NT2/D1 (cell line): Measurements from ENCODE around the gene PRKG1.

Experiments used
- DNase-seq: peaks from one replicate; pipeline ENCODE4 v3.0.0-alpha.2; 2011; ENCODE audit warnings: low read depth, low spot score
- H3K27me3 ChIP-seq: 2 replicates; pipeline ENCODE4 v1.6.0; 2011; ENCODE audit warnings: mild to moderate bottlenecking; ENCODE audit not compliant: insufficient read length, insufficient read depth
- H3K36me3 ChIP-seq: 2 replicates; pipeline ENCODE4 v1.6.1; 2011; ENCODE audit warnings: mild to moderate bottlenecking, low read length, mixed read lengths; ENCODE audit not compliant: insufficient read depth, insufficient read length
- H3K4me1 ChIP-seq: 2 replicates; pipeline ENCODE4 v1.5.1; 2011; ENCODE audit not compliant: insufficient read depth, insufficient read length
- H3K4me3 ChIP-seq: 2 replicates; pipeline ENCODE4 v1.5.1; 2011; ENCODE audit warnings: low read depth; ENCODE audit not compliant: insufficient read length
- H3K9ac ChIP-seq: 2 replicates; pipeline ENCODE4 v1.6.0; 2011; ENCODE audit warnings: low read depth; ENCODE audit not compliant: insufficient read length
- H3K9me3 ChIP-seq: 2 replicates; pipeline ENCODE4 v1.5.1; 2011; ENCODE audit warnings: mild to moderate bottlenecking, low read length; ENCODE audit not compliant: insufficient read depth
- SUZ12 ChIP-seq: IDR thresholded peaks from 2 replicates; pipeline ENCODE4 v1.6.1; 2011; ENCODE audit not compliant: insufficient read length, insufficient read depth; ENCODE audit errors: extremely low read depth
- YY1 ChIP-seq: IDR thresholded peaks from 2 replicates; pipeline ENCODE4 v1.6.1; 2011; ENCODE audit not compliant: insufficient read length, insufficient read depth
- ZNF274 ChIP-seq: IDR thresholded peaks from 2 replicates; pipeline ENCODE4 v1.6.1; 2011; ENCODE audit warnings: mild to moderate bottlenecking, low read depth, low read length

PRKG1 gene

GRCh38 chr10:51045871-51046270, 28.4 kb upstream of the PRKG1 start:
- no peaks in the 10 kb centered on the region for H3K36me3 ChIP-seq
- no peaks in the 10 kb centered on the region for H3K4me1 ChIP-seq
- no peaks in the 10 kb centered on the region for H3K9me3 ChIP-seq
- no peak for DNase-seq
- H3K9ac ChIP-seq: no peak overlapping the region
- no peaks in the 10 kb centered on the region for H3K27me3 ChIP-seq
- TF ChIP-seq YY1 (no peak), SUZ12 (no peak), ZNF274 (no peak)
- no peak overlapping the region for H3K4me3 ChIP-seq

GRCh38 chr10:51046654-51047053, 27.6 kb upstream of the PRKG1 start:
- no peak overlapping the region for H3K9ac ChIP-seq
- no peaks in the 10 kb centered on the region for H3K4me1 ChIP-seq
- DNase-seq: no peak
- no peaks in the 10 kb centered on the region for H3K9me3 ChIP-seq
- no peak for TF ChIP-seq SUZ12
- no peak for TF ChIP-seq YY1
- TF ChIP-seq ZNF274: no peak
- no peaks in the 10 kb centered on the region for H3K36me3 ChIP-seq
- no peak overlapping the region for H3K4me3 ChIP-seq
- no peaks in the 10 kb centered on the region for H3K27me3 ChIP-seq

GRCh38 chr10:51047857-51048256, 26.4 kb upstream of the PRKG1 start:
- Histone ChIP-seq H3K9me3 (no peaks in the 10 kb centered on the region), H3K9ac (no peak overlapping the region), H3K36me3 (no peaks in the 10 kb centered on the region), H3K4me3 (no peak overlapping the region), H3K4me1 (no peaks in the 10 kb centered on the region), H3K27me3 (no peaks in the 10 kb centered on the region)
- TF ChIP-seq SUZ12: no peak
- no peak for DNase-seq

GRCh38 chr10:51048792-51049191, 25.5 kb upstream of the PRKG1 start:
- H3K9me3 ChIP-seq: no peaks in the 10 kb centered on the region
- no peak for DNase-seq
- no peak overlapping the region for H3K4me3 ChIP-seq
- H3K9ac ChIP-seq: no peak overlapping the region
- no peaks in the 10 kb centered on the region for H3K36me3 ChIP-seq
- H3K27me3 ChIP-seq: no peaks in the 10 kb centered on the region
- no peaks in the 10 kb centered on the region for H3K4me1 ChIP-seq
- TF ChIP-seq SUZ12 (no peak), ZNF274 (no peak), YY1 (no peak)

GRCh38 chr10:51052163-51052562, 22.1 kb upstream of the PRKG1 start:
- H3K9ac ChIP-seq: no peak overlapping the region
- H3K4me3 ChIP-seq: no peak overlapping the region
- no peak for TF ChIP-seq SUZ12
- no peak for TF ChIP-seq YY1
- TF ChIP-seq ZNF274: no peak
- H3K4me1 ChIP-seq: no peaks in the 10 kb centered on the region
- no peak for DNase-seq
- no peaks in the 10 kb centered on the region for H3K36me3 ChIP-seq
- 0 out of 2 replicates have a peak, but pooled peaks cover under 1% of the 10 kb centered on the region for H3K9me3 ChIP-seq
- H3K27me3 ChIP-seq: no peaks in the 10 kb centered on the region

GRCh38 chr10:51057925-51058324, 16.4 kb upstream of the PRKG1 start:
- TF ChIP-seq YY1: no peak
- no peak for TF ChIP-seq SUZ12
- no peak for TF ChIP-seq ZNF274
- H3K4me1 ChIP-seq: no peaks in the 10 kb centered on the region
- no peak overlapping the region for H3K4me3 ChIP-seq
- DNase-seq: no peak
- no peak overlapping the region for H3K9ac ChIP-seq
- H3K36me3 ChIP-seq: no peaks in the 10 kb centered on the region
- H3K27me3 ChIP-seq: no peaks in the 10 kb centered on the region
- peaks cover 16% of the 10 kb centered on the region for H3K9me3 ChIP-seq

GRCh38 chr10:51063166-51063565, 11.1 kb upstream of the PRKG1 start:
- Histone ChIP-seq H3K27me3 (no peaks in the 10 kb centered on the region), H3K4me1 (no peaks in the 10 kb centered on the region), H3K36me3 (no peaks in the 10 kb centered on the region), H3K9me3 (peaks cover 5% of the 10 kb centered on the region; the same call in 1 of the 2 replicates), H3K9ac (no peak overlapping the region), H3K4me3 (no peak overlapping the region)
- no peak for DNase-seq
- TF ChIP-seq SUZ12: no peak

- H3K27me3 ChIP-seq: no peaks in the 10 kb centered on the region
- H3K9ac ChIP-seq: no peak overlapping the region
- H3K4me1 ChIP-seq: no peaks in the 10 kb centered on the region
- TF ChIP-seq ZNF274 (no peak), YY1 (no peak), SUZ12 (no peak)
- H3K36me3 ChIP-seq: no peaks in the 10 kb centered on the region
- no peak for DNase-seq
- no peaks in the 10 kb centered on the region for H3K9me3 ChIP-seq
- no peak overlapping the region for H3K4me3 ChIP-seq
Observed at GRCh38 chr10:51063659-51064535, 10.4 kb upstream of the PRKG1 start.
